ENCODE data around the gene CORIN. TPM values are rescaled to one million over a fixed set of nuclear protein-coding genes. Genes with fewer than 3 reads are reported as not detected.
"Not testable (repeated sequence)": the region's sequence is repeated elsewhere in the genome, so short reads cannot be mapped to it uniquely, and the experiment has no call there.

The CORIN gene
- total RNA-seq, 1 experiment from 2014 or later, result 0.07 TPM

- BruUV-seq (replicated peaks), result no TSS peak
- Mint-ChIP-seq H3K9me3 (ENCODE audit: low read depth, unreplicated experiment) (no peaks in the 10 kb centered on the region), H3K4me1 (ENCODE audit: low read depth, unreplicated experiment) (peaks cover 10% of the 10 kb centered on the region), H3K27me3 (ENCODE audit: unreplicated experiment) (no peaks in the 10 kb centered on the region), H3K36me3 (ENCODE audit: insufficient read depth, unreplicated experiment) (no peaks in the 10 kb centered on the region), H3K27ac (ENCODE audit: unreplicated experiment) (no peak overlapping the region), H3K4me3 (ENCODE audit: low read depth, unreplicated experiment) (no peak overlapping the region)
- intact Hi-C loops (cut with micrococcal nuclease; ENCODE audit: unreplicated experiment), result loop anchor here (5.0 to 10.0 kb wide), 3 partner anchors 69 to 177 kb away; no protein-coding TSS in a partner anchor
- no peak for TF ChIP-seq CTCF (IDR thresholded peaks at IDR 0.05; ENCODE audit: unreplicated experiment)
- no peak for DNase-seq
- CTCF ChIA-PET, result no interaction called here
These were observed 276.5 kb downstream of the CORIN start for GRCh38 chr4:47561331-47561730.

GRCh38 chr4:47560682-47561081, 277.2 kb downstream of the CORIN start:
- Mint-ChIP-seq H3K27me3 (ENCODE audit: unreplicated experiment) (no peaks in the 10 kb centered on the region), H3K36me3 (ENCODE audit: insufficient read depth, unreplicated experiment) (peaks cover 5% of the 10 kb centered on the region), H3K4me1 (ENCODE audit: low read depth, unreplicated experiment) (peaks cover 10% of the 10 kb centered on the region), H3K4me3 (ENCODE audit: low read depth, unreplicated experiment) (no peak overlapping the region), H3K27ac (ENCODE audit: unreplicated experiment) (no peak overlapping the region), H3K9me3 (ENCODE audit: low read depth, unreplicated experiment) (no peaks in the 10 kb centered on the region)
- CTCF ChIA-PET, result no interaction called here
- intact Hi-C loops (cut with micrococcal nuclease; ENCODE audit: unreplicated experiment), result loop anchor here (5.0 to 10.0 kb wide), 3 partner anchors 68 to 176 kb away; no protein-coding TSS in a partner anchor
- no peak for TF ChIP-seq CTCF (IDR thresholded peaks at IDR 0.05; ENCODE audit: unreplicated experiment)
- DNase-seq, result no peak
- no TSS peak for BruUV-seq (replicated peaks)

GRCh38 chr4:47557255-47557654, 280.6 kb downstream of the CORIN start:
- Mint-ChIP-seq H3K27ac (ENCODE audit: unreplicated experiment) (no peak overlapping the region), H3K4me3 (ENCODE audit: low read depth, unreplicated experiment) (no peak overlapping the region), H3K4me1 (ENCODE audit: low read depth, unreplicated experiment) (peaks cover 13% of the 10 kb centered on the region), H3K36me3 (ENCODE audit: insufficient read depth, unreplicated experiment) (peaks cover 6% of the 10 kb centered on the region), H3K27me3 (ENCODE audit: unreplicated experiment) (no peaks in the 10 kb centered on the region), H3K9me3 (ENCODE audit: low read depth, unreplicated experiment) (no peaks in the 10 kb centered on the region)
- no peak for TF ChIP-seq CTCF (IDR thresholded peaks at IDR 0.05; ENCODE audit: unreplicated experiment)
- intact Hi-C loops (cut with micrococcal nuclease; ENCODE audit: unreplicated experiment), result no loop called here
- DNase-seq, result no peak
- CTCF ChIA-PET, result no interaction called here
- no TSS peak for BruUV-seq (replicated peaks)

- H3K36me3 Mint-ChIP-seq (ENCODE audit: insufficient read depth, unreplicated experiment); H3K4me3 Mint-ChIP-seq (ENCODE audit: low read depth, unreplicated experiment); H3K9me3 Mint-ChIP-seq (ENCODE audit: low read depth, unreplicated experiment); BruUV-seq (replicated peaks); intact Hi-C loops (cut with micrococcal nuclease; ENCODE audit: unreplicated experiment); H3K27me3 Mint-ChIP-seq (ENCODE audit: unreplicated experiment); CTCF ChIA-PET: not testable (repeated sequence)
- Mint-ChIP-seq H3K4me1 (ENCODE audit: low read depth, unreplicated experiment) (peaks cover 13% of the 10 kb centered on the region), H3K27ac (ENCODE audit: unreplicated experiment) (peak overlapping the region; percentile 60)
- DNase-seq, result peak; percentile 32
These were observed 281.9 kb downstream of the CORIN start for GRCh38 chr4:47555920-47556319.

- peaks cover 13% of the 10 kb centered on the region for H3K4me1 Mint-ChIP-seq (ENCODE audit: low read depth, unreplicated experiment)
- no peak for TF ChIP-seq CTCF (IDR thresholded peaks at IDR 0.05; ENCODE audit: unreplicated experiment)
- intact Hi-C loops (cut with micrococcal nuclease; ENCODE audit: unreplicated experiment), result loop anchor here (5.0 kb wide), 1 partner anchor 41 kb away; no protein-coding TSS in a partner anchor
- no peak for DNase-seq
- H3K4me3 Mint-ChIP-seq (ENCODE audit: low read depth, unreplicated experiment), result peak overlapping the region; percentile 12
- BruUV-seq (replicated peaks), result no TSS peak
- peaks cover 13% of the 10 kb centered on the region for H3K36me3 Mint-ChIP-seq (ENCODE audit: insufficient read depth, unreplicated experiment)
- no peaks in the 10 kb centered on the region for H3K9me3 Mint-ChIP-seq (ENCODE audit: low read depth, unreplicated experiment)
- CTCF ChIA-PET, result interaction anchor here (0.6 kb wide), 1 partner anchor 340 kb away, joined by 3 read pairs; no protein-coding TSS in a partner anchor
- H3K27me3 Mint-ChIP-seq (ENCODE audit: unreplicated experiment), result no peaks in the 10 kb centered on the region
- H3K27ac Mint-ChIP-seq (ENCODE audit: unreplicated experiment), result peak overlapping the region; percentile 82
These were observed 284.3 kb downstream of the CORIN start for GRCh38 chr4:47553329-47554125.
